DMS 273 (cell line): ENCODE results near the gene FRA10AC1.
A peak's percentile ranks its signal among the peaks of the same experiment; 100 is the strongest.

Source experiments
- DNase-seq: peaks from one replicate; lab custom pipeline; 2025; ENCODE audit not compliant: unreplicated experiment; lab: John Stamatoyannopoulos, UW

The FRA10AC1 gene, protein sequence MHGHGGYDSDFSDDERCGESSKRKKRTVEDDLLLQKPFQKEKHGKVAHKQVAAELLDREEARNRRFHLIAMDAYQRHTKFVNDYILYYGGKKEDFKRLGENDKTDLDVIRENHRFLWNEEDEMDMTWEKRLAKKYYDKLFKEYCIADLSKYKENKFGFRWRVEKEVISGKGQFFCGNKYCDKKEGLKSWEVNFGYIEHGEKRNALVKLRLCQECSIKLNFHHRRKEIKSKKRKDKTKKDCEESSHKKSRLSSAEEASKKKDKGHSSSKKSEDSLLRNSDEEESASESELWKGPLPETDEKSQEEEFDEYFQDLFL

DNA sequence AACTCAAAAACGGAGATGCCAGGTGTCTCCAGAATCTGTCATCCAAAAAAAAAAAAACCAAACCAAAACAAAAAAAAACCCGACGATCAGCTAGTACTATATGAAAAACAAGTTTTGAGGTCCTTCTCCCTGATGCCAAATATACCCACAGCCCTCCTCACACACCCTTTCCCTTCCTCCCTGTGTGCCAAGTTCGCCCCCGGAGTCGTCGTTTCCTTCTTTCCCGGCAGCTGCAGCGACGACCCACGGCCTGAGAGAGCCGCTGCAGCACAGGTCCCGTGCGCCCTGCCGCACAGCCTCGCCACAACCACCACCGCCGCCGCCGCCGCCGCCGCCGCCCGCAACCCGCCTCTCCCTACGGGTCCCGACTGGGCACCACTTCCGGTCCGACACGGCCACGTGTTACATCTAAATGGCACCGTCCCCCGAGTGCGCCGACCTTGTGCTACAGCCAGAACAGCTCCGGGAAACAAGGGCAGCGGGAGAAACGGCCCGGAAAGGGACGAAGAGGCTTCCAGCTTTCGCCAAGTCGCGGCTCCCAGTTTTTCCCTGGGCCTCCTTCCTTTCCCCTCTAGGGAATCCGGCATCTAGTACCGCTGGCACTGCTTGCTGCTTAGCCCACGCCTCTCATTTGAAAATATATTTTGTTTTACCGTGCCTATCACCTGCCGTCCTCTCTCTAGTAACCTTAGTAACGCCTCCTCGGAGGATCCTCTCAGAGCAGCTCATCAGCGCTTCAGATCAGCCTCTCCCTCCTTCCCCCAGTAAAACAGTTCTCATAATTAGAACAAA, at the start of gene FRA10AC1:
TSS of gene FRA10AC1 (minus strand) at position 383 of the 792 bp plus-strand sequence. CDS start 2,486 bp downstream, outside the sequence.
- DNase-seq: peak; percentile 92

DNA sequence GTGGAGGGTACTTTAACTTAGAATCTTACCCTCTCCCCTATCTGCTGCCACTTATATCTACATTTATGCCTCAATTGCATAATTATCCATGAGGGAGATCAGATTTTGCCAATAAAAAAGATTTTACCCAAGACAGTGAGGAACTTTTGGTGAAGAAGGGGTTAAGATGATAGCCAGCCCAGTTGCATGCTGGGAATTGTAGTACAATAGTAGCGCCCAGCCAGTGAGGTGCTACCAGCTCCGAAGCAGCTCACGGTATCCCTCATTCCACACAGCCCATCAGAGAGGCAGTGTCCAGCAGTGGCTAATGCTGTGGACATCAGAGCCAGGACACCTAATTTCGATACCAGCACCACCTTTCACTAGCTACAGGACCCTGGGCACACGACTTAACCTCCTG, 49.4 kb upstream of the FRA10AC1 start:
- peak; percentile 47 for DNase-seq

DNA sequence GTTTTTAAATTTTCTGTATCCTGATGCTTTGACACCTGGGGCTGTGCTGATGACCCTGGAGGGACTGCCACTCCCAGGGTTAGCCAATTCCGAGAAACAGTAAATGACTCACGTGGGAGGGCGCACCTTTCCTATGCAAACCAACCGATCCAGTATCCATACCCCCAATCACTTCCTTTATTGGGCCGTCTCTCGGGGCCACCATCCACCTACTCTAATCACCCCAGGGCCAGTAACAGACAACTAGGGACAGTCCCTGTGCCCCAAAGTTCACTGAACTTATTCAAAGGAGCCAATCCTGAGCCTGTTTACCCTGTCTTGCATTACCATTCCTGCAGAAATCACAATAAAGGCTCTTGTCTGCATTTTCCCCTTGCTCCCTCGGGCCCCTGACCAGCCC, 48.7 kb upstream of the FRA10AC1 start:
- DNase-seq: no peak

DNA sequence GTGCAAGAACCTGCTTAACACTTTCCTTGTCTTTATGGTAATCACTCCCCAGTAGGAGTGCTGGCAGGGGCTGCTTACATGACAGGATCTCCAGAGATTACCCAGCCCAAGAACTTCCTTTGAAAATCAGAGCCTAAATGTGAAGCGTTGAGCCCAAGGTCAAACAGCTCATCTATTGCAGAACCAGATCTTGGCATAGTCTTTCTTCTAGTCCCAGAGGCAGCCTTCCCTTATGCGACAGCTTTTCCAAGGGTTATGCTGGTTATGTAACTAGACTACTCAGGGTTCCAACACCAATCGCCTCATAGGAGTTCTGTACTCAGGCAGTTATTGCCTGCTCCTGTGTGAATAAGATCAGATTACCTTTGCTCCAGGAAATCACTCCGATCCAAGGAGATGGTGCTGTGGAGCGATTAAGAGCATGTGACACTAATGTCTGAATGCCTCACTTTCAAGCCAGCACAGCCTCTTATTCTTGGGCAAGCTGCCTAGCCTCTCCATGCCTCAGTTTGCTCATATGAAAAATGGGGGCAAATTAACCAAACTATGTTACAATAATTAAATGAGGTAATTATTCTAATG, 46.9 kb upstream of the FRA10AC1 start:
- peak; percentile 36 for DNase-seq

DNA sequence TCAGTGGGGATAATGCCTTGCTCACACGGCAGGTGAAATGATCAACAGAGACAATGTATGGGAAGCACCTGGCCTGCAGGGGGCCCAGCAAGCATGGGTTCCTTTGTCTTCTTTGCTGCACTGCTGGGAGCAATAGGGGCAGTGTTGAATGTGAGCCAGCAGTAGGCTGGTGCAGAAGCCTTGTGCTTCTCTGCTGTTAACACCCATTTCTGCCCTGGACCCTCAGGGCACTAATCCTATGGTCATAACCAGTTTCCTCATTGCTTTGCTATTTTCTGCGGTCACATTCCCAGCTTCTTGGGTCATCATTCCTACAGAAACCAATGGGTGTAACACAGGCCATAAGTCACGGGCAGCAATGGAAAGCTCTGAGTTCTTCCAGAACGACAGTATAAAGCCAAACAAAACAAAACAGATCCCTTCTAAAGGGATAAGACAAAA, 44.5 kb upstream of the FRA10AC1 start:
- peak; percentile 4 for DNase-seq

DNA sequence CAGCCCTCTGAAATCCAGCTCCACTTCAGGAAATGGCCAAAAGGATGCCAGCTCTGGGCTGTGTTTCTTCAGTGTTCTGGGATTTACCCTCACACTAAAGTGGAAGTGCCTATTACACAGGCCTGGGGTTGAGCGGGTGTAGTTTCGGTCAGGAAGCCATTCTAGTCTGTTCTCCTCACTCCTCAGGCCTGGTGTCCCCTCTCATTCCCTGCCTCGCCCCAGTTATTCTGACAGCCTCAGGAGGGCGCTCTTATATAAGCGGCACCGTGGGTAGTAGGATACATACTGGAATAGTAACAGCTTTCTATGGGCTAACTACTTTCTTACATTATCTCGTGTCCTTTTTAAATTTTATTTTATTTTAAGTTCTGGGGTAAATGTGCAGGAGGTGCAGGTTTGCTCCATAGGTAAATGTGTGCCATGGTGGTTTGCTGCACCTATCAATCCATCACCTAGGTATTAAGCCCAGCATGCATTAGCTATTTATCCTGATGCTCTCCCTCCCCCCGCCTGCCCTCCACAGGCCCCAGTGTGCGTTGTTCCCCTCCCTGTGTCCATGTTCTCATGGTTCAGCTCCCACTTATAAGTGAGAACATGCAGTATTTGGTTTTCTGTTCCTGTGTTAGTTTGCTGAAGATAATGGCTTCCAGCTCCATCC, 43.1 kb upstream of the FRA10AC1 start:
- peak; percentile 66 for DNase-seq

DNA sequence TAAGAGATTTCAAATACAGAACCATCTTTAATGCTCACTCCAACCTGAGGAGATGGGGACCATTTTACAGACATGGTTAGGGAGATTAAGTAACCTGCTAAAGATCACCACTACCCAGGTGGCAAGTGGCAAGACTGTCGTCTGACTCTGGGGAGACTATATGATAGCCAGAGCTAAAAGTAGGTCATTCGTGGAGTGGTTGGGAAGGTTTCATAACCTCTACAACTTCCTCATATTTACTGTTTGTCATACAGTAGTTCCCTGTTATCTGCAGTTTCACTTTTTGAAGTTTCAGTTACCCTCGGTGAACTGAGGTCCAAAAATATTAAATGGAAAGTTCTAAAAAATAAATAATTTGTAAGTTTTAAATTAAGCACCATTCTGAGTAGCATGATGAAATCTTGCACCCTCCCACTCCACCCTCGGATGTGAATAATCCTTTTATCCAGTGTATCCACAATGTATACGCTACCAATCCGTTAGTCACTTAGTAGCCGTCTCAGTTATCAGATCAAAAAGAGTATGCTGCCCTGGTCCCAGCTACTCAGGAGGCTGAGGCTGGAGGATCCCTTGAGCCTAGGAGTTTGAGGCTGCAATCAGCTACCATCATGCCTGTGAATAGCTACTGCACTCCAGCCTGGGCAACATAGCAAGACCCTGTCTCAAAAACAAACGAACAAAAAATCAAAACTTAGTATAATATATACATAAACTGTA, 40.4 kb upstream of the FRA10AC1 start:
- no peak for DNase-seq

DNA sequence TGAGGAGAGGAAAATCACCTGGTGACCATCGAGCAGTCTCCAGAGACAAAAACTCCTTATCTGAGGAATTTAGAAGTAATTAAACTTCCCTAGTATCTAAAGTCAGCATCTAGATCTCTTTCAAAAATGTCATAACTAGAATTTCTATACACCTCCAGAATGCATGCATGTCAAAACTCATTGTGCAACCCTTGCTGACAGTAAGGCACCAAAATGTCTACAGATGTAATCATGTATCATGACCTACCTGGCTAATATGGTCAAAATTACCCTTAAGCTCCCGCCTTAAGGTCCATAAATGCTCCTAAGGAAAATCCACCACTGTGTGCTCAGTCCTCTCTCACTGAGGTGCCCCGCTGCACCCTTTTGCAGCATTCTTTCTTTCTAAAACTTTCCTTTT, 39.0 kb upstream of the FRA10AC1 start:
- no peak for DNase-seq

DNA sequence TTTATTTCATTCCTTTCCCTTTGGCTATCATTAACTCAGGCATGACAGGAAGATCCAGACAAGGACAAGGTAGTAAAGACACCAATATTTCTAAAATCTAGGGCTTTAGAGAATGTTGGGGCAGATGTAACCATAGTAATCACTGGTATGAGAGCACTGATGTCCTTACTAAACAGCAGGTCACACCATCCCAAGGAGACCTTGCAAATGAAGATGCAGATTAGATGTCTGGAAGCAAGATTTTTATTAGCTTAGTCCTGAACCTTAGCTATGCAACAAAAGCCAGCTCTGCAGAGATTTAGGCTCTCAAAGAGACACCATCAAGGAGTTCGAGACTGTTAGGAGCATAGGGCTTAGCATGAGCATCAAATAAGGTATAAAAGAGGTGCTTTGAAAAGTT, 23.6 kb upstream of the FRA10AC1 start:
- DNase-seq: no peak

DNA sequence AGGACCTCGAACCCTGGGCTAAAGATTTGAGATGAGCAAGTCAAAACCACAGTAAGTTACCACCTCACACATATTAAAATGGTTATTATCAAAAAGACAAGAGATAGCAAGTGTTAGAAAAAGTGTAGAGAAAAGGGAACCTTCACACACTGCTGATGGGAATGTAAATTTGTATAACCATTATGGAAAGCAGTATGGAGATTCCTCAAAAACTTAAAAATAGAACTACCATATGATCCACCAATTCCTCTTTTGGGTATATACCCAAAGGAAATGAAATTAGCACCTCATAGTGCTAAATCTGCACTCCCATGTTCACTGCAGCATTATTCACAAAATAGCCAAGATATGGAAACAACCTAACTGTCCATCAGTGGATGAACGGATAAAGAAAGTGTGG, 20.8 kb upstream of the FRA10AC1 start:
- DNase-seq: no peak

DNA sequence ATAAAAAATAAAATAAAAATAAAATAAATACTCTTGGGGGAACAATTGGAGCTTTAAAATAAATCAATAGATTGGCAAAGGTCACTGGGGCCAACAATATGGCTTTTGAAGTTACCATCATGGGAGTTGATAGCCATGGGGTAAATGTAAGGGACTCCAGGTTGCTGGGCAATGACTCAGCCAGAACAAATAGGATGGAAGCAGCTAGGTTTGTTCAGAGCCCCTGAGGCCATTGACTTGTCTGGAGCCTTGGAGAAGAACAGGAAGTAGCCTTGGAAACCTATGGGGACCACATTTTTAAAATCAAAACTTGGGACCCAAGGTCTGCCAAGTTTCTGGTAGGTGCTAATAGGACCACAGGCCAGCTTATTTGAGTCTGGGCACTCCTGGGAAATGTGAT, 20.2 kb upstream of the FRA10AC1 start:
- DNase-seq: no peak

DNA sequence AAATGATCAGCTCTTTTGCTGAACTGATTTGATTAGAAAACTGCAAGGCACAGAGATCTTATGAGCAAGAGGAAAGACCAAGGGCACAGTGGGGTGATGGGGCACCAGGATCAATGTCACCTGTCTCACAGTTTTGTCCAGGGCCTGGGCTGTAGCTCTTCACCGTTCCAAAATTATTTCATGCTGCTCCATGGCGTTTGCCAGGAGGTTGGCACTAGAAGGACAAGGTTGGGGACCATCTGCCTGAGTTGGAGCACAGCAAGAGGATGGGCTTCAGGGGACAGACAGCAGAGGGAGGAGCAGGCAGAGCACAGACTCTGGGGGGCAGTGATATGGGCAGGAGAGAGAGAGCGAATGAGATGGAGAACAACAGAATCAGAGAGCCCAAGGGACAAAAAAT, 17.5 kb upstream of the FRA10AC1 start:
- DNase-seq: no peak

DNA sequence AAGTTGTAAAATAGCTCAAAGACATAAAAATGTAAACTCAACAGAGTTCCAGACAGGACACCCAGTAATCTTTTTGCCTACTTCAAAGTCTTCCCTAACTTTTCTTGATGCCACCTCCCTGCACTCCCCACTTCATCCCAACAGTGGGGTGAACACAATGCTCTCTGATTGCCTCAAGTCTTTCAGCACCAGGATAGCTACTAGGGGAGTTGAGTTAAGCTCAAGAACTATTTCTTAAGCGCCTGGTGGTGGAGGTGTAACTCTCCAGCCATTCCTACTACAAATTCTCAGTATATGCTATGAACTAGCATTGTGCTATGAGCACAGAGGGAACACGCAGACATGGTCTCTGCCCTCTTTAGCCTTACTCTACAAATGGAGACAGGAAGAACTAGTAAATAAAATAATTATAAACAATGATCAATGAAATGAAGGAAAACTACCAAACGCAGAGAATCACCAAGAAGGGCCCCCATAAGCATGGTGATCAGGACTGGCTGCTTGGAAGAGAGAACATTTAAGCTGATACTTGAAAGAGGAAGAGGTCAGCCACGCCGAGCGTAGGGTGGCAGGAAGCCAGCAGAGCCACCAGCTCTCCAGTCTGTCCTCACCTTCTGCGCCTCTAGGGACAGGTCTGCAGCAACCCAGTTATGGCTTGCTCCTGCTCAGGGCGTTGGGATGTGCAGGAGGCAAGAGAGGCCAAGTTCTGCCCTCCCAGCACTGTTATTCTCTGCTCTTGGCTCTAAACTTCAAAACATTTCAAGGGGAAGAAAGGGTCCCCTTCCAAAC, 16.7 kb upstream of the FRA10AC1 start:
- no peak for DNase-seq

DNA sequence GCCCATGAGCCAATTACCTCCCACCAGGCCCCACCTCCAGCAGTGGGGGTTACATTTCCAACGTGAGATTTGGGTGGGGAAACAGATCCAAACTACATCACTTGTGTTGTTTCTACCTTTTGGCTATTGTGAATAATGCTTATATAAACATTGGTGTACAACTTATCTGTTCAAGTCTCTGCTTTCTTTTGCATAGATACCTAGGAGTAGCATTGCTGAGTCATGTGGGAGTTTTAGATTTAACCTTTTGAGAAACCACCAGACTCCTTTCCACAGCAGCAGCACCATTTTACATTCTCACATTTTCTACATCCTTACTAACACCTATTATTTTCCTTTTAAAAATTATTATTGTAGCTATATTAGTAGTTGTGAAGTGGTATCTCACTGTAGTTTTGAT, 14.4 kb upstream of the FRA10AC1 start:
- no peak for DNase-seq

DNA sequence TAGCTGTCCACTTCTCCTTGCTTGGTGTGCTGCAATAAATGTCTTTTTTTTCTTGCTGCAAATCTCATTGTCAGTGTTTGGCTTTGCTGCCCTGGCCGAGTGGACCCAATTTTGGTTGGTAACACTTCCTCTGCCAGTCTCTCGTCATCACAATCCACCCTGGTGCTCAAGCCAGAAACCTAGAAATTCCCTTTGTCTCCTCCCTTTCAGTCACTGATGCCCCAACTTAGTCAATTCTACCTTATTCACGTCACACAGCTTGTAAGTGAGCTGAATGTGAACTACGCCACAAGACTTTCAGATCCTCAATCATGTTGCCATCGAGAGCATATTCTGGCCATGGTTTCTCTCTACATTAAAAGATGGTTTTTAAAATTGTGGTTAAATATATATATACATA, 13.0 kb upstream of the FRA10AC1 start:
- DNase-seq: no peak

DNA sequence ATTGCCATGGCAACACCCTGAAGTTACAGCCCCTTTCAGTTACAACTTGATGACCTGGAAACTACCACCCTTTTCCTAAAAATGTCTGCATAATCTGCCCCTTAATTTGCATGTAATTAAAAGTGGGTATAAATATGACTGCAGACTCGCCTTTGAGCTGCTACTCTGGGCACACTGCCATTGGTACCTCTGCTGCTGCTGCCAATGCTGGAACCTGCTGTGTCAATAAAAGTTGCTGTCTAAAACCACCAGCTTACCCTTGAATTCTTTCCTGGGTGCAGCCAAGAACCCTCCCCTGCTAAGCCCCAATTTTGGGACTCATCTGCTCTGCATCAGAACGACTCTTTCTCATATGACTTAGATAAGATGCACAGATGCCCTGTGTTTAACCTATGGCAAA, 10.2 kb upstream of the FRA10AC1 start:
- peak; percentile 4 for DNase-seq

DNA sequence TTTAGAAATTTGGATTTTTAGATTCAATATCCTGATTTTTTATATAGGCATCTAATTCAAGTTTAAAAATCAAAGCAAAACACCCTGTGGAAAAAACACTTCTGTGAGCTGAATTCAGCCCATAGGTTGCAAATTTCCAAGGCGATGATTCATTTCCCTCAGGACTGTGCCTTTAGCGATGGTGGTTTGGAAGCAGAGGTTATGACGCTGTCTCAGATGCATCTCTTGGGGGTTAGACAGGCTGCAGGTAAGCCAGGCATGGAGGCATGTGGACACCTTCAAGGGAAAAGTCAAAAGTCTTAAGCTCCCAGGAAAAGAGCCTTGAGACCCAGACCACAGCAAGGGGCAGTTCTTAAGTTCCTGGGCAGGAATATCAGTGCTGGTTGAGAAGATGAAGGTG, 9.5 kb upstream of the FRA10AC1 start:
- DNase-seq: no peak

DNA sequence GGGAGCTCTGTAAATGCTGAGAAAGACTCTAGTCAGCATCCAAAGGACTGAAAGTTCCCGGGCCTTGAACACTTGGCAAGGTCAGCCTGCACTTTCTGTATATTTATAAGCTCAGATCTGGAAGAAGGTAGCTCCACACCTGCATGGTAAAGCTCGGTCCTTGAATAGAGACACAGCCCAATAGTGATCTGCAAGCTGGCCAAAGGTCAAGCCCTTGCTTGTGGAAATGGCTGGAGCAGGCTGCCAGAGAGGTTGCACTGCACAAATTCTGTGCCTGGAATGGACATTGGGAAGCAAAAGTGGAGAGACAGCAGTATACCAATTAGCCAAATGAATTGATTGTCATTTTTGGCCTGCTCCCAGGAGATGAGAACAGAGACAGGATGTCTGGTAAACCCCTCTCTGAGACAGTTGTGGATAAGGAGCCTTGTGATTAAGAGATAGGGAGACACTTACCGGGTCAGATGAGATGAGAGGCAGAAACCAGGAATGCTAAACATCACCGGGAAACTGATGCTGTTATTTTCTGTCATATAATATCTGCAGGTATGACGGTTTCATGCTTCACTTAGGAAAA, 8.0 kb upstream of the FRA10AC1 start:
- DNase-seq: no peak

DNA sequence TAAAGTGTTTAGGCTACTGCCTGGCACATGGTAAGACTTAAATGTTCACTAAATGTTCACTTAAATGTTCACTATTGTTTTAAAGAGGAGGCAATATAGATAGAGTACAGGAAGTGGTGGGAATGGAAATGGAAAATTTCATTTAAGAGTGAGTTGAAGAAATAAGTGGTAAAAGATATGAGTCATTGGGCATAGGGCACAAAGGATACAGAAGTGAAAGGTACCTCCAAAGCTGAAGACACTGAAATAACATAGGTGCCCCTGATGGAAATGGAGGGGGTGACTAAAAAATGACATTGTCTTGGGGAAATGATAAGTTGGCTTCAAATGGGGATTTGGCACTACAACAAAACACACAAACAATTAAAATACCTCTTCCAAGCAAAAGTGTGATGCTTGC, 5.2 kb upstream of the FRA10AC1 start:
- DNase-seq: no peak

DNA sequence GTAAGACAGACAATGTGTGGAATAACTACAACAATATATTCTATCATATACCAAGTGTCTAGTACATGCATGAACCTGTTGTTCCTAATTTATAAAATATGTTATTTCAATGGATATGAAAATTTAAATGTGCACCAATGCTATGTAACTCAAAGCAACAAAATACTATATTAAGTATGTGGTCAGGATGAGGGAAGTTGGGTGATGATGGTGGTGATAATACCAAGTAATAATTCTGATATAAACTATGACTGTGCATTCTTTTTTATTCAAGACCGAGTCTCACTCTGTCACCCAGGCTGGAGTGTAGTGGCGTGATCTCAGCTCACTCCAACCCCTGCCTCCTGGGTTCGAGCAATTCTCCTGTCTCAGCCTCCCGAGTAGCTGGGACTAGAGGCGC, 2.1 kb upstream of the FRA10AC1 start:
- no peak for DNase-seq
